Femur (tissue), 1 donor: ENCODE data around the gene CCDC149.
A peak's percentile ranks its signal among the peaks of the same experiment; 100 is the strongest.

Source experiments
- DNase-seq: peaks from one replicate; pipeline ENCODE4 v3.0.0-alpha.2; 2017

The CCDC149 gene

DNA sequence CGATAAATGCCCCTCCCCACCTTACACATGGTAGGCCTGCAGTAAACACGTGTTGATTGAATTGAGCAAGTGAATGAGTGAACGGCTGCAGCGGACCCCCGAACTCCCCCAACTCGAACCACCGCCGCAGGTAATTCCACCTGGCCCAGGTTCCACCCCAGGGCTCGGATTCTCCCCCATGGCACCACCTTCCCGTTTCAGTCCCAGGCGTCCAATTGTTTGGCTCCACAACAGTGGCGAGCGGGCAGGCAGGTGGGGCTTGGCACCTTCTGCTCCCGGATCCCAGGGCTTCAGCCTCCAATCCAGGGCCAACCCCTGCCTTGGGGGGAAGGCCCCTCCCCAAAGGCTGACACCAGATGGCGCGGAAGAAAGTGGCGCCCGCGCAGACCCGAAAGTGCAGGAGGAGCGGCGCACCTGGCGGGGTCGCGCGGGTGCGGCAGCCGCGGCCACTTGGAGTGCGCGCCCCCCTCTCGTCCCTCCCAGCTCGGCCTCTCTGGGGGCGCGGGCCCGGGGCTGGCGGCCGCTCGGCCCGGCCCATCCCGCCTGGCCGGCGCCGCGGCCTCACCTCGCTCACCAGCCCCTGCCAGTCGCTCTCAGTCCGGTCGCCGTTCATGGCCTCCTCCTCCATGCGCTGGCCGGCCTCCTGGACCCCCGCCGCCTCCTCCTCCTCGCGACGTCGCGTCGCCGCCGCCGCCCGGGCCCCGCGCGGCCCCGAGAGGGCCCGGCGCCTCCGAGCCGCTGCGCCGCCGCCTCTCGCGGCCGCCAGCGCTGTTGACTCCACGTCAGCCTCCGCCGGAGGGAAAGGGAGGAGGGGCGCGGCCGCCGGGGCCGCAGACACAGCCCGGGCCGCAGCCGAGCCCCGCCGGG, at the start of gene CCDC149:
Gene CCDC149 (minus strand): TSS at position 791 of the 867 bp plus-strand sequence. CDS start 178 bp downstream, at position 613.
- peak; percentile 69 for DNase-seq

DNA sequence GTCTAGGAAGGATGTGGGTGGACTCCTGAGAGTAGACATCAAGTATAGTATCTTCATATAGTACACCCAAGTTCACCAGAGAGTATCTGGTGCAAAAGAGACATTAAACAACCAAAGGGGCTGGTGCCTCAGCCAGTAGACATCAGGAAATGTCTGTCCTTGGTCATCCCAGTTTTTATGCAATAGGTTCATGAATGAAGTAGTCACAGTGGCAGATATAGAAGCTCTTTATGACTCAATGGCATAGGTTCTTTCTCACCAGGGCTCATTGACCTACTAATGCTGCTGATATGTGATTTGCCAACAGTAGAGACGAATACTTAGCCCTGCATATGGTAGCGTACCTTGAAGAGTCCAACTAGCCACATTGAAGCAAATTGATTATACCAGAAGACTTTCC, 45.0 kb upstream of the CCDC149 start:
- DNase-seq: no peak

DNA sequence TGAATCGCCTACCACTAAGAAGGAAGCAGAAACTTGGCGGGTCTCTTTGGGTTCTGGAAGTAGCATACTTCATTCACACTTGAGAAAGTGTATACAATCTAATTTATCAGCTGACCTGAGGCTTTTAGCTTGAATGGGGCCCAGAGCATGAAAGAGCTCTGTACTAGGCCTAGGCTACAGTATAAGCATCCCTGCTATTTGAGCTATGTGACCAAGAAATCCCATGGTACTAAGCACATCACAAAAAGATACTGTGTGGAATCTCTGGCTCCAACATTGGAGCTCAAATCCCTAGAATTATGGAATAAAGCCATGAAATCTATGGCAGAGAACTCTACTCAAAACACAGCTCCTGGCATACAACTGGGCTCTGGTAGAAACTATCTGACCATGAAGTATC, 43.9 kb upstream of the CCDC149 start:
- no peak for DNase-seq

DNA sequence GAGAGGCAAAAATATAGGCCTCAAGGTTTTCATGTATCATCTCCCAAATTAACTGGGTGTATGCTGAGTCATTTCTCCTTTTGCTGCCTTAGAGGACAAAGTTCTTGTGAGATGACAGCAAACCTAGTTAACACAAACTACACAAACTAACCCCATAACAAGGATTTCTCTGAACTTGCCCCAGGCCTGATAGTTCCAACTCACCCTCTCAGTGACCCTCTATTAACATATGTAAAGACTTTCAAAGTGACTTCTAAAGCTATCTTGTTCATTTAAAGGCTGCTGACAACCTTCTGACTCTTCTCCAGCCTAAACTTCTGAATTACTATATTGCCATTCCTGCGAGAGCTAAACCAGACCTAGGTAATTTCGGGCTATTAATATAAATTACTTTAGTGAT, 43.2 kb upstream of the CCDC149 start:
- DNase-seq: no peak

DNA sequence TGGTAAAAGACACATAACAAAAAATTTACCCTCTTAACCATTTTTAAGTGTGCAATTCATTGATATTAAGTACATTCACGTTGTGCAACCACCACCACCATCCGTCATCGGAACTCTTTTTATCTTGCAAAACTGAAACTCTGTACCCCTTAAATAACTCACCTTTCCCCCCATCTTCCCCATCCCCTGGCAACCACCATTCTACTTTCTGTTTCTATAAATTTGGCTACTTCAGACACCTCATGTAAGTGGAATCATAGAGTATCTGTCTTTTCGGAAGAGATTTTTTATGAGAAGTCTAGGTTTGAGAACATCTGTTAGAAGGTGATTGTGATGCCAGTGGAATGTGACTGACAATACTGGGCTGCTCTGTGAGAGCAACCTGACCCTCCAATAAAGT, 39.8 kb upstream of the CCDC149 start:
- no peak for DNase-seq

DNA sequence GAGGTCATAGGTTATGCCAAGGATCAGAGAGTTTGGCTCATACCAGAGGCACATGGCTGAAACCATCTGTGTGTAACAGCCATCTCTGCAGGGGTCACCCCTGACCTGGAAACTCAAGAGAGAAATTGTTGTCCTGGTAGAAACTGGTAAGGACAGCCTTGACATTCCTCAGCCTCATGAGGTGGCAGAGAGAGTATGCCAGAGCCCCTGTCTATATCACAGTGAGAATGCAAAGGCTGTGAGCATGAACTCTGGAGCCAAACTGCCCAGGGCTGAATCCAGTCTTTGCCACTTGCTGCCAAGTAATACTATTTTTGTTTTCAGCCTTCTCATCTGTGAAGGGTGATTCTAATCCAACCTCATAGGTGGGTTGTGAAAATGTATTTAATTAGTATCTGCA, 37.1 kb upstream of the CCDC149 start:
- no peak for DNase-seq

DNA sequence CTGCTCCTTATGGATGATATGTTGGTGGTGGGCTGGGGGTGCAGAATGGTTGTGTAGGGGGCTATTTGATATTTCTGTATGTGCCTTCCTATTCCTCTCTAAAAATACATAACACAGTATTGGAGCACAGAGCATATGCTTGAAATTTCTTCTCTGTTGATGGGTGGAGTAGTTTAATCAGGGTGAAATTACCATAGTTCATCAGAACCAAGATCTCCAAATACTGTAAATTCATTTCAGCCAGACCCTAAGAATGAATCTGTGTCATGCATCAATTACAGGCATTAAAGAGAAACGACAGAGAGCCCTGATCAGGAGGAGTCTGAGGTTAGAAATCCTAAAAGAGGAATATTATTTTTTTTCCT, 25.1 kb upstream of the CCDC149 start:
- no peak for DNase-seq

DNA sequence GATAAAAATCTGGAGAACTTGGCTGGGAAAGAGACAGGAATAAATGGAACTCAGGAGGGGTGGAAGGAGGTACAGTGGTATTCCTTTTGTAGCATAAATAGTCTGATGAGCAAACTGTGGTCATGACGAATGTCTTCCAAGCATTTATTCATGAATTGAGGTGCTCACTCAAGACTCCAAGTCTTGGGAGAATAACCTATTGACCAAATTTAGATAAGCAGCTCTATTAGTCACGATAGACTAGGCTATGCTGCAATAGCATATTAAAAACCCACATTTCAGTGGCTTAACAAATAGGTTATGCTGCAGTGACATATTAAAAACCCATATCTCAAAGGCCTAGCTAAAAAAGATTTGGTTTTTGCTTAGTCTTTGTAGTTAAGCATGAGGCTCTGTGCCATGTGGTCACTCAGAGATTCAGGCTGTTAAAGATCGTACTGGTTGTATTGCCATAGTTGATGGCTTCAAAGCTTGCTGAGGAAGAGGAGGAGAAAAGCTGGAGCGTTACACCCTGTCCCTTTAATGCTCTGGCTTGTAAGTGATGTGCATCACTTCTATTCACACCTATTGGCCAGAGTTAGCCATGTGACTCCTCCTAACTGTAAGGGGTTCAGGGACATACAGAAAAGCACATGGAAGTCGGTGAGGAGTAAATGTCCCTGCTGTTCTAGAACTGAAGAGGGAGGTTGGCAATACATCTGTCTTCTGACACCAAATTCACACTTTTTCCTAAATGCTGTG, 24.5 kb upstream of the CCDC149 start:
- DNase-seq: no peak

DNA sequence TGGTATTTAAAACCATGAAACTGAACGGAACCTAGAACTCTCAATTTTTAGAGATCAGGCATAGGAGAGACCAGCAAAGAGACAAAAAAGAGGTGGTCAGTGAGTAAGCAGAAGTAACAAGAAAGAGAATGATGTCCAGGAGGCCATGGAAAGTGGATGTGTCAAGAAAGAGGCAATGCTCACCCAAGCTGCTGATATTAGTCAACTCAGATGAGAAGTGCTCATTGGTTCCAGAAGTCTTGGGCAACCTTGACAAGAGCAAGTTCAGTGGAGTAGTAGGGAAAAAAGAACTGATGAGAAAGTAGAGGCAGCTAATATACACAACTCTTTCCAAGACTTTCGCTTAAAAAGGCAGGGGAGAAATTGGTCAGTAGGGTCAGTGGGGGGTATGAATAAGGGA, 23.0 kb upstream of the CCDC149 start:
- DNase-seq: no peak

DNA sequence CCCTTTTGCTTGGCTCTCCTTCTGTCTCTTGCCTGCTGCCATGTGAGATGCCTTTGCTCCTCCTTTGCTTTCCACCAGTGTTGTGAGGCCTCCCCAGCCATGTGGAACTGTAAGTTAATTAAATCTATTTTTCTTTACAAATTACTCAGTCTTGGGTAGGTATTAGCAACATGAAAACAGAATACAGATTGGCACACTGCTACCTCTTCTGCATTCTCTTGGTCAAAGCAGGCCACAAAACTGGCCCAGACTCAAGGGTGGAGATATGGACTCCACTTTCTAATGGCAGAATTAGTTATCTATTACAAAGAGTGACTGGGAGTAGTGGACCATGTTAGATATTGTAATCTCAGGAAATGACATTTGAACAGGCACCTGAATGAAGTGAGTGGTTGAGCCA, 21.5 kb upstream of the CCDC149 start:
- no peak for DNase-seq

DNA sequence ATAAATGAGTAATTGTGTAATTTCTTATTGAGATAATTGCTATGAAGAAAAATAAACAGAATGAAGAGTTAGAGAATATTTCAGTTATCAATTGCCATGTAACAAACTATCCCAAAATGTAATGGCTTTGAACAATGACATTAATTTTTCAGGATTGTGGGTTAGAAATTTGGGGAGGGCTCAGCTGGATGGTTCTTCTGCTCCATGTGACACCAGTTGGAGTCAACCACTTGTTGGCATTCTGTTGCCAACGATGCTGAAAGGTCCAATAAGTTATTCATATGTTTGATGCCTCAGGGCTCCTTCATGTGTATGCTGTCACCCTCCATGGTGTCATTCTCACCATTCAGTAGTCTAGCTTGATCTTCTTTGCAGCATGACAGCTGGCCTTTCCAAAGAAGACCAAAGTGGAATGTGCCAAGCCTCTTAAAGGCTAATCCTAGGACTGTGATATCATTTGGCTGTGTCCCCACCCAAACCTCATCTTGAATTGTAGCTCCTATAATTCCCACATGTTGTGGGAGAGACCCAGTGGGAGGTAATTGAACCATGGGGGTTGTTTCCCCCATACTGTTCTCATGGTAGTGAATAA, 20.9 kb upstream of the CCDC149 start:
- DNase-seq: no peak

DNA sequence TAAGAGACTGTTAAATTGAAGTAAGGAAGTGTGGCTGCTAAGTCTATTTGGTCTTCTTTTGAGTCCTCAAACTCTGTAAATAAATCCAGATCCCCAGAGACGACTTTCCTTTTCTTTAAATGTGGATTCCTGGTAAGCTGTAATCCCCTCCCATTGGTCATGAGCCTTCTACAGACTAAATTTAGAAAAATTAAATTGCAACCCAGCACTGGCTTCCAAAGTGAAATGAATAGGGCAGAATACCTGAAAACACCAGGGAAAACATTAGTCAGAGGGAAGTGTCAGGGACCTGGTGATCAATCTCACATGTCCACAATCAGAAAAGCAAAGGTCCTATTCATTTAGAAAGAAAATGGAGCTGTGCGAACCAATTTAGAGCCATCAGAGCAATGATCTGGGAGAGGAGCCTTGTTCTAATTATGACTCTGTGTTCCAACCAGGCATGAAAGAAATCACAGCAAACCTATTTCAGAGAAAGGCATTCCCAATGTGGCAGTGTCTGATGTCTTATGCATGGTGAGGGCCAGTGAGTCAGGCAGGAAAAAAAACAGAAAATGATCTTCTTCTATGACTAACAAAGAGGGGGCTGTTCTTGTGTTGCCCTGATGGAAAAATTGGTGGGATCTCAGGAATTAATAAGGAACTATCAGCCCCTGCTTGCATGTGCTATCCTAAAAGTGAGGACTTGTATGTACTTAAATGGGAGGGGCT, 19.8 kb upstream of the CCDC149 start:
- DNase-seq: no peak

DNA sequence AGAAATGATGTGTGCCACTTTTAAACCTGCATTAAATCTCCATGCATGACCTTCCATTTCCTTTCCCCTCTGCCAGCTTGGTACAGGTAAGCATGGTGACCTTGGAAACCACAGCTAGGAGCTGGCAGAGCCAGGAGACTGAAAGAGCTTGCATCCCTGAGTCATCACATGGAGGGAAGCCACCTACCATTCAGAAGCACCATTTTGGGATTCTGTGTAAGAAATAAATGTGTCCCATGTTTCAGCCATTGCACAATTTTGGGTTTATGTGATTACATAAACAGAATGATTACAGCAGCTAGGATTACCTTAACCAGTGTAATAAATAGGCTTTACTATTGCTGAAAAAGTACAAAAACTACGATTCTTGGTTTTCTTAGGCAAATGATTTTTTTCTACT, 17.3 kb upstream of the CCDC149 start:
- no peak for DNase-seq

DNA sequence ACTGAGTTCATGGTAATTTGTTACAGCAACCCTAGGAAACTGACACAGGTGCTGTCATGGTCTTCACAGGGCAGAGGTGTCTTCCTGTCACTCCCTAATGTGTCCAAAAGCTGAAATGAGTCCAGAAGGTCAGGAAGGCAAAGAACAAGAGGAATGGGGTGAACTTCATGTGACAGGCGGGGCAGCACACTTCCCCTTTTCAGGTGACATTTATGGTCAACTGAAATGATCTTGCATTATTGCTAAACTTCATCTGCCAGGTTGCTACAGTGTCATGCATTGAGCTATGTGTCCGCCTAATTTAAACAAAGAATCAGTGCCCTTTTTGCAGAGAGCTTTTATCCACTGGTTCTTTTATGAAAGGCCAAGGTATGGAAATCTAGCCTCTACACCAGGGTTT, 15.9 kb upstream of the CCDC149 start:
- no peak for DNase-seq

DNA sequence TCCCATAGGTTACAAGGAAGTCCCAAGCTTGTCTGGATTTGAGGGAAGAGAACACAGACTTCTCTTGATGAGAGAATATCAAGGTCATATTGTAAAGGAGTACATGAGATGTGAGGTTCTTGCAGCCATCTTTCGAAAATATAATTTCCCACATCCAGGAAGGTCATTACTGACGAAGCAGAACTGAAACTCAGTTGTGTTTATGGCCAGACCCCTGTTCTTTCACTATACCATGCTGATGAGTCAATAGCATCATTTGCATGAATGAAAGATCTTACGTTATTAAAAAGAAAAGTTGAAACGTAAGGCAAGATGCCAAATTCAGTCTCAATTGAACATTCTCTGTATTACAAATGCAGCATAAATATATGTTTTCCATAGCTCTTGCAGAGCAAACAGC, 14.2 kb upstream of the CCDC149 start:
- DNase-seq: no peak

DNA sequence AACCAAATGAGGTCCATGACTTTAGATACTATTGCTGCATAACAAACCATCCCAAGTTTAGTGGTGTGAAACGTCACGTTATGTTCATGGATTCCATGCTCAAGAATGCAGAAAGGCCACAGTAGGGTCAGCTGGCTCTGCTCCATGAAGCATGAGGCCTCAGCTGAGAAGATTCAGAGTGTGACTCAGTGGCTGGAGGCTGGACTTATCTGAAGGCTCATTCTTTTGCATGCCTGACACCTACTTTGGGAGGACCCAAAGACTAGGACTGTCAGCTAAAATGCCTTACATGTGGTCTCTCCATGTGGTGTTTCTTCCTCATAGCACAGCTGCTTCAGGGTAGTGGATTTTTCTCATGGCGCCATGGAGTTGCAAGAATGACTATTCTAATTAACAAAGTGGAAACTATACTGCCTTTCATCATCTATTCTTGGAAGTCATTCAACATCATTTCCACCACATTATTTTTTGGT, 11.5 kb upstream of the CCDC149 start:
- no peak for DNase-seq

DNA sequence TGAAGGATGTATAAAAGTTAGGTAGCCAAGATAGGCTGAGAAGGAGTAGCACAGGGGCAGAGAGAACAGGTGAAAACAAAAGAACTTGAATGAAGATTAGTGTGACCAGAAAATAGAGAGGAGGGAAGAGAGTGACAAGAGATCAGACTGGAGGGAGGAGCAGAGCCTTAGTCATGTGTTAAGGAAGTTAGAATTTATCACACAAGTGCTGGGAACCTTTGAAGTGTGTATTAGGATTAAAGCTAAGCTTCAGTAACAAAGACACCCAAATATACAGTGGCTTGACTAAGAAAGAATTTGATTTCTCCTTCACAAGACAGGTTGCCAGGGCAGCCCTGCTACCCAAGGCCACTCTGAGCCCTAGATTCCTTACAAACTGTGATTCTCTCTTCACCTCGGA, 10.7 kb upstream of the CCDC149 start:
- DNase-seq: no peak

DNA sequence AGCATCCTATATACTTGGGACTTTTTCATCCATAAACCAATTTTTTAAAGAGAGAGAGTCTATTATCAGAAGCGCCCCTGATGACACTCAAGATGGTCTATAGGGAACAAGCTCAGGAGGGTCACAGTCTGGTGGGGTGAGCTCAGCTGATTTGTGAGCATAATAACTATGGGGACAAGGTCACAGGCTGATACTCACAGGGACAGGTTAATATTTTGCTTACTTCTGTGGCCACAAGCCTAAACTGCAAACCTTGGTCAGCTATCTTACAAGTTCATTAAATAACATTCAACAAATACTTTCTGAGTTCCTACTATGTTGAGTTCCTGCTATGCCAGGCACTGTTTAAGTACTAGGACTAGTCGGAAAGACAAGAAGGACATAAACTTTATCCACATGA, 10.2 kb upstream of the CCDC149 start:
- DNase-seq: no peak

DNA sequence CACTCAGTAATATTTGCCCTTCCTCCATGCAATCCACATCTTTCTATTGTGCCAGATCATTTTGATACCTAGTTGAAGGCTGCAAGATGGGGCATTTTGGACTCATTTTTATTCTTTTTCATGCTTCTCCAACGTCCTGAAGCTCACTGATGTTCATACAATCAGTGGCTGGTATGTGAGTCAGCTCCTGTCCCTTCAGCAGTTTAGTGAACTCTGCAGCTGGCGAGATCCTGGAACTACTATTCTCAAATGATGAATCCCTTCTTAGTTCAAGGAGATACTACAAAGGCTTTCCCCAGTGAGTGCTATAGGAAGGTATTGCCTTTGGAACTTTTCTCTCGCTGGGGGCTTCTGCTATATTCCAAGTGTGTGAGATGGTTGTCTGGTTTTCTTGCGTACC, 9.6 kb upstream of the CCDC149 start:
- DNase-seq: no peak

DNA sequence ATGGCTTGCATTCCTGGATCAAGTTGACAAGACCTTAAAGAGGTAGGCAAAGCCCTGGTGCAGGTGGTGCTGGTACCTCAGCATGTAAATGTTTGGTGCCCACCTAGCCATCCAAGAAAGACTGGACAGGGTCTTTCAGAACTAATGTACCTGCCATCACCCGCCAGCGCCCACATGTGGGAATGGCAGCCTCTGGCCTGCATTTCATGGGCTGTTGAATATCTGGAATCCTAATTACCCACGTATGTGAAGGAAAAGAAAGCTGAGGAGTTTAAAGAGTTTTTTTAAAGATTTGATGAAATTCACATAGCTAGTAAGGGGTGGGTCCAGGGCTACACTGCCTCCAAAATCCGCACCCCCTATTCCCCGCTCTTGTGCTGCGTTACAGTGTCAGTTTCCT, 8.6 kb upstream of the CCDC149 start:
- no peak for DNase-seq

DNA sequence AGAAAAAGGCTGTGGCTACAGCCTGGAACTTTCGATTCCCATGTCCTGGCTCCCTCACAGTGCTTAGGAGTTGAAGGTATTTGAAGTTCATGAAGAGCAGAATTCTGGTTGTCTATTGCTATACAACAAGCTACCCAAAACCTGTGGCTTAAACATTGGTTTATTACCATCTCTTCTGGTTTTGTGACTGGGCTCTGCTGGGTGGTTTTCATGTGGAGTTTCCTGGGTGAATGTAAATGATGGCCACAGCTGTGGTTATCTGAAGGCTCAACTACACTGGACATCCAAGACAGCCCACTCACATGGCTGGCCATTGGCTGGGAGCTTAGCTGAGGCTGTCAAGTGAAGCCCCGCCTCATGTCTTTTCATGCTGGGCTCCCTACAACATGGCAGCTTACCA, 7.2 kb upstream of the CCDC149 start:
- DNase-seq: no peak

DNA sequence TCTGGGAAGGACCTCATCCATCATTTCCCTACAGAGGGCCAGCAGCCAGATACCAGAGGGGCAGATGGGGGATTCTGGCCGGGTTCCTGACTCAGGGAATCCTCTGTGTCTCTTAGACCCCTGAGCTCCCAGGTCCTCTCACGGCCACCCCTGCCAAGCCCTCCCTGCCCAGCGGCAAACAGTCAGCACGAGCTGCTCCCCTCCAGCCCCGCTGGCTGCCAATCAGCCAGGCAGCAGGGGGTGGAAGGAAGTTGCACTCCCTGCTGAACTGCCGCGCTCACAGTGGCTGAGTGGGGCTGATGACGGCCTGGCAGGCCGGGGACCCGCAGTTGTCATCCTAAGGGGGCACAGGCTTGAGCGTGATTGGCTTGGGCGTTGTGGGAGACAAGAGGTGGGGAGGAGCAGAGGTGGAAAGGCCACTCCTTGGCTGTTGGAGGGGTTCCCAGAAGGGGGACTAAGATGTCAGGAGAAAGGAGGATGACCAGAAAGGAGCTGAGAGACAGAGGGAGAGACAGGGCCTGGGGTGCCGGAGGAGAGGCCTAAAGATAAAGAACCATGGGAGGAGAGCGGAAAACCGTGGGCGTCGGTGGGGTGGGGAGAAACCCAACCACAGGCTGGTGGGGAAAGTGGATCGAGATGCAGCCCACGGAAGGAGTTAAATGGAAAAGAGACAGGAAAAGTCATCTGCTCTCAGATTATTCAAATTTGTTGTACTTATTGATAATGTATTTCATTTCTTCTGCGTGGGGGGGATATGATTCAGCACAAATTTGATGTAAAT, 4.4 kb upstream of the CCDC149 start:
- DNase-seq: no peak
